ENCODE data around the gene RNF183.

The RNF183 gene, protein sequence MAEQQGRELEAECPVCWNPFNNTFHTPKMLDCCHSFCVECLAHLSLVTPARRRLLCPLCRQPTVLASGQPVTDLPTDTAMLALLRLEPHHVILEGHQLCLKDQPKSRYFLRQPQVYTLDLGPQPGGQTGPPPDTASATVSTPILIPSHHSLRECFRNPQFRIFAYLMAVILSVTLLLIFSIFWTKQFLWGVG

DNA sequence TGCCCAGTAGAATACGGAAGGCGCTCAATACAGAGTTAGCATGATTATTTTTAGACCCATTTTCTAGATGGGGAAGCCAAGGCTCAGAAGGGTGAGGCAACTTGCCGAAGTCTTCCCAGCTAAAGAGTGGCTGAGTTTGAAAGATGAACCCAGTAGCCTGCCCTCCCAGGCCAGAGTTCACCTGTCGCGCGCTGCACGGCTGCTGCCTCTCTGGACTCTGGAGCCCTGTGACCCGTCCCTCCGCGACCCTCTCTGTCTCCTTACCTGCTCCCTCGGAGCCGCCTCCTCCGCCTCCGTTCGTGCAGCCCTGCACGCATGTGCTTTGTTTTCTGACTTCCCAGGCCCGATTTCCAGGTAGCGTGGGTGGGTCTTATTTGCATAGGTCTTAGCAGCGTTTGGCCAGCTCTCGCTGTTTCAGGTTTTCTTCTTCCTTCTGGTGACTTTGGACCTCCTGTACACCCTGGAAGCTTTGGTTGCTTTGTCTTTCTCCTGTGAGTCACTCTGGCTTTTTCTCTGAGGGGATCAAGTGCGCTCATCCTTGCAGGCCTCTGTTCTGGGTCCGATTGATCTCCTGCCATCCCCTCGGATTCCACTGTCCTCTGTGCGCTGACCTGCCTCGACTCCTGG is at the start of gene RNF183:
RNF183 (minus strand) TSS at position 585 of the 627 bp plus-strand sequence. CDS start 5,192 bp downstream, outside the sequence.
- no peak for DNase-seq

DNA sequence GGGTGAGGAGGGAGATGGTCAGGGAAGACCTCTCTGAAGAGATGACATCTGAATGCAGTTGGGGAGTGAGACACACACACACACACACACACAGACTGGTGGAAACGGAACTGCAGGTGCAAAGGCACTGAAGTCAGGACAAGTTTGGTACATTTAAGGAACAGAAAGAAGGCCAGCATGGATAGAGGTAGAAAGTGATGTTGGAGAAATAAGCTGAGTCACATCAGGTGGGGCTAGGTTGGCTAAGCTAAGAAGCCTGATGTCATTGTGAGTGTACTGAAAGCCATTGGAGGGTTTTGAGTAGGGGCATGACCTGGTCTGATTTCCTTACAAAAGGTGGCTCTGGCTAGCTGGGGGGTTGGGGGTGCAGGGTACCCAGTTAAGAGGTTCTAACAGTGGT is 49.2 kb upstream of the RNF183 start:
- DNase-seq: no peak

DNA sequence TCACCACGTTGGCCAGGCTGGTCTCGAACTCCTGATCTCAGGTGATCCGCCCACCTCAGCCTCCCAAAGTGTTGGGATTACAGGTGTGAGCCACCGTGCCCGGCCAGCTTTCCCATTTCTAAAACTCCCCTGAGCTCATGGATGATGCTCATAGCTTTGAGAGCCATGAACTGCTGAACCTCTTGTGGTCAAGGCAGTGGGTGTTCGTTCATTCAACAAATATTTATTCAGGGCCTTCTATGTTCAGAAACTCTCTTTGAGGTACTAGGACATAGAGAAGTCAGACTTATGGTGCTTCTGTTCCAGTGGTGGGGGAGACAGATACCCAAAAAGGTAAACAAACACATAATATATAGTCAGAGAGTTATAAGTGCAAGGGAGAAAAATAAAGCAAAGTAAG is 48.8 kb upstream of the RNF183 start:
- no peak for DNase-seq

DNA sequence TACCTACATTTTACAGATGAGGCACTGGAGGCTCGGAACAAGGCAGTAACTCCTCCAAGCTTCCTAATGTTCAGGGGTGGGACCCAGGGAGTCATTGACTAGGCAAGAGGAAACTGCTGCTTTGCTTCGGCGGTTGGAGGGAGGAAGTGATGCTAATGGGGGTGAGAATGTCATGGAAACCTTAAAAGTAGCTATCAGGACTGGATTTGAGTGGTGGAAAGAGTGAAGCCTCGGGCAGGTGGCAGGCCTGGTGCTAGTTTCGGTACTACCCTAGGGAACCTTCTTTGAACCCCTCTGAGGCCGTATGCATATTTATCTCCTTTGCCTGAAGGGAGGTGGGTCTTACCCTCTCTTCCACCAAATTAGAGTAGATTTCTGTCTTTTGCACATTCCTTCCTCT is 47.8 kb upstream of the RNF183 start:
- no peak for DNase-seq

DNA sequence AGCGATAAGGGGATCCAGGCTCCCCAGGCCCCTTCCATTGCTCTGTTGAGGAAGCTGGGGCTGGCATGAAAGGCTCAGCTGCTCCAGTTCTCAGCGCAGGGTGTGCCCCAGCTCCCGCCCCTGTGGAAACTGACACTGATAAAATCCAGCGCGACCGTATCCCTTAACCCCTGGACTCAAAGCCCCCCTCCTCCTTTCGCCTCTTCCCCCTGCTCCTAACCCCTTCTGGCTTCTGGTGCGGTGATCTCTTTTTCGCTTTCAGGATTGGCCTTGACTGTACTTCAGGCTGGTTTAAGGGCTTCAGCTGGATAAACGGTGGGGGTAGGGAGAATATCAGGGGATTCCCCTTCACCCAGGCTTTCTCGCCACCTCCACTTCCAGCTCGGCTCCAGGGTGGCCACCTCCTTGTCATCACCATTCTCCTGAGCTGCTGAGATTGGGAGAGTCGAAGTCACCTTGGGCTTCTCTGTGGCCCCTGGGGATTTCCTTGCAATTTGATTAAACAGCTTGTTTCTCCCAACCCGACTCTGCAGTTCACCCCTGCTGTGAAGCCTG is 47.0 kb upstream of the RNF183 start:
- no peak for DNase-seq

DNA sequence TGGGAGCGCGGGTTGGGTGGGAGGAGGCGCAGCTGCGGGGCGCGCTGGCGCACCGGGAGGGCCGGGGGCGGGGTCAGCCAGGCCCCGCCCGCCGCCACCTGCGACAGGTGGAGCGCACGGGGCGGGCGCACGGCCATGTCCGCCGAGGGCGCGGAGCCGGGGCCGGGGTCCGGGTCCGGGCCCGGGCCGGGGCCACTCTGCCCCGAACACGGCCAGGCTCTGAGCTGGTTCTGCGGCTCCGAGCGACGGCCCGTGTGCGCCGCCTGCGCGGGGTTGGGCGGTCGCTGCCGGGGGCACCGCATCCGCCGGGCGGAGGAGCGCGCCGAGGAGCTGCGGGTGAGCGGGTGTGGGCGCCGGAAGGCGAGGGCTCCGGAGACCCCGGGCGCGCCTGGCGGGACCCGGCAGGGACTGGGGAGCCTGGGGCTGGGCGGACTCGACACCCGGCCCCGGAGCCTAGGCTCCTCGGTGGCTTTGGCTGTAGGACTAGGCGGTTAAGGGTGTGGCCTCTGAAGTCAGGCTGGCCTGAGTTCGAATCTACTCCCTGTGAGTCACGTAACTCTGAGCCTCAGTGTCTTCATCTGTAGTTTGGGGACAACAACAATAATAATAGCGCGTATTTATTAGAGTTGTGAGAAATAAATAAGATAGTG is 46.4 kb upstream of the RNF183 start, which contains the start of gene BSPRY:
BSPRY (plus strand) TSS at position 97 of the 650 bp plus-strand sequence; CDS start at position 136, 39 bp downstream.
- no peak for DNase-seq

DNA sequence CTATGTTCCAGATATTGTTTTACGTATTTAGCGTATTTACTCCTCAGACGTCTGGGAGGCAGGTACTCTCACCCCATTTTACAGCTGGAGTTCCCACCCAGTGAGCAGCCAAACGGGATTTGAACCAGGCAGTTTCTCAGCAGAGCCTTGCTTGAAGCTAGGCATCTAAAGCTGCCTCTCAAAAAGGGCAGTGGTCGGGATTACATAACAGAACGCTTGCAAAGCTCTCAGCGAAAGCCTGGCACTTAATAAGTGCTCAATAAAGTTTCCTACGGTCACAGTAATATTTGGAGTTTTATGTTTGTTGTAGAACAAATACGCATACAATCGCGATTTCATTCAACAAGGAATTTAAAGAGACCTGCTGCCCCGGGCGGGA is 45.9 kb upstream of the RNF183 start:
- DNase-seq: no peak

DNA sequence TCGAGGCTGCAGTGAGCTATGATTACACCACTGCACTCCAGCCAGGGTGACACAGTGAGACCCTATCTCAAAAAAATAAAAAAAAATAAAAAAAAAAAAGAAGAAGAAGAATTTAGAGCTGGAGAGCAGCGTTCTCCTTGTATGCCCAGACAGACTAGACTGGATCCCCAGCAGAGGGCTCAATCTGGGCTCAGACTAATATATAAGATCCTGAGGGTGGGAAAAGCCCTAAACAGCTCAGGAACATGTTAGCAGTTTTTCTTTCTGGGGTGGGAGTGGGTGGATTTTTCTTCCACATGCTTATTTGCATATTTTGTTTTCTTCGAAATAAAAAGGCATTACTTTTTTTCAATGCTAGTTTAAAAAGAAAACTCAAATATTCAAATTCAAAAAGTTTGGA is 45.3 kb upstream of the RNF183 start:
- no peak for DNase-seq

DNA sequence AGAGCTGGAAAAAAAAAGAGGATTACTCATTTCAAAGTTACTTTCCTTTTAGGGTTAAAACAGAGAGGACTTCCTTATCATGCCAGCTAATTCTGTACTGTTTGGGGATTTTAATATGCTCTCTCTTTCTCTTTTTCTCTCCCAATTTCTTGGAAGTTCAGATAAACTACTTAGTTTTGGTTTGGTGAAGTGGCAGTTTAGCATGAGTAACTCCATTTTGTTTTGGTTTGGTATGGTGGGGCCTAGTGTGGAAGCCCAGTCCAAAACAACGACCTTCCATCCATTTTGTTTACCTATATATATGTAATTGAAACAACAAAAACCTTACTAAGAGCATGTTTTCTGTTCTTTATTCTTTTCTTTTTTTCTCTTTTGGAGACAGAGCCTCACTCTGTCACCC is 42.5 kb upstream of the RNF183 start:
- DNase-seq: no peak

DNA sequence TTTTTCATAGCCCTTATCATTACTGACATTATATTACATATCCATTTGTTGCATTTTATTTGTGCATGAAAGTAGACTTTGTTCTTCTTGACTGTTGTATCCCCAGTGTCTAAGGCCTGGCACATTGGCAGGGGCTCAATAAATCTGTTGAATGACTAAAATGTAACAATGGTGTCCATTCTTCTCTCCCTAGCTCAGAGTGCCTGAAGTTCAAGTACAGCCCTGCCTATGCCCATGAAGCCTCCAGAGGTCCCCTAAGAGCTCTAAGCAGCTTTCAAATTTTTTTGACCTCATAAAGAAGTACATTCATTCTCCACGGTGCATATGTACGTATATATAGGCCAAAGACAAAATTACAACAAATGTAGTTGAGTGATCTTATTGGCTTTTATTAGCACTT is 42.0 kb upstream of the RNF183 start:
- DNase-seq: no peak

DNA sequence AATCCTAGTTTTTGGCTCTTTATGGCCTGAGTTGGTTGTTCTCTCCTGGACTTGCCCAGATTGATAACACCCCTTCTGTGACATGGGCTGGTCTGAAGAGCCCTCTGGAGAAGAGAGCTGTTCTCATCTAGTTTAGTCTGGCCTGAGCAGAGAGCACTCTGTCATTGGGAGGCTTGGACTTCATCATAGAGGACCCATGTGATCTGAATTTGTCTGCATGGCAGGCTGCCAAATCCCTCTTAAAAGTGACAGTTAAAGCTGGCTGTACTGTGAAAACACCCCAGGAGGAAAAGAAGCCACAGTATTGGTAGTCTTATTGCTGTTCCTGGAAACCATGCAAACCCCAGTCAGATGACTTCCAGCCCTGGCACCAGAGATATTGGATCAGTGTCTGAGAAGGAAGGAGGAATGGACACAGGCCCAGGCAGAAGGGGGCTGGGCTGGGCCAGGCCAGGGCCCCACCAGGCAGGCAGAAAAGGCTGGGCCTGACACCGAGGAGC is 40.6 kb upstream of the RNF183 start:
- peak; percentile 77 for DNase-seq

DNA sequence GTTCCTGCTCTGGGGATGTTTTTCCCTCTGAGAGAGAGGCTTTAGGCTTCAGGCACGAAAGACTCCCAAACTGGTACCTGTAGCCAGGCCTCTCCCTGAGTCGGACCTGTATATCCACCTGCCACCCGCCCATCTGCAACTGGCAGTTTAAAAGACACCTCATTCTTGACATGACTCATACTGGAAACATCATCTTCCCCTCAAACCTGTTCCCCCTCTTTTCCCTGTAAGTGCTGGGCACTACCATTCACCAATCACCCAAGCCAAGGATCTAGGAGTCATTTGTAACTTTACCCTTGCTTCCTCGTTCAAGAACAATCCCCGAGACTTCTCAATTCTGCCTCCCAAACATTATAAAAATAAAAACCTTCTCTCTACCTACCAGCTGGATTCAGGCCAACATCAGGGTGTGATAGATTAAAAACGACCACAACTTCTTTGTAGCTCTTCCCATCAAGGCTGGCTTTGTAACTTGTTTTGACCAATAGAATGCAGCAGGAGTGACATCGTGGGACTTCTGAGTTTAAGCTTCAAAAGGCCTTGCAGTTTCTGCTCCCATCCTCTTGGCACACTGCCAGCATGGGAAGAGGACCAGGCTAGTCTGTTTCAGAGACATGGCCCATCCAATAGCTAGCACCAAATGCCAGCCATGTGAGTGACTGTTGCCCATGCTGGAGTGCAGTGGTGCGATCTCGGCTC is 38.7 kb upstream of the RNF183 start:
- DNase-seq: no peak

DNA sequence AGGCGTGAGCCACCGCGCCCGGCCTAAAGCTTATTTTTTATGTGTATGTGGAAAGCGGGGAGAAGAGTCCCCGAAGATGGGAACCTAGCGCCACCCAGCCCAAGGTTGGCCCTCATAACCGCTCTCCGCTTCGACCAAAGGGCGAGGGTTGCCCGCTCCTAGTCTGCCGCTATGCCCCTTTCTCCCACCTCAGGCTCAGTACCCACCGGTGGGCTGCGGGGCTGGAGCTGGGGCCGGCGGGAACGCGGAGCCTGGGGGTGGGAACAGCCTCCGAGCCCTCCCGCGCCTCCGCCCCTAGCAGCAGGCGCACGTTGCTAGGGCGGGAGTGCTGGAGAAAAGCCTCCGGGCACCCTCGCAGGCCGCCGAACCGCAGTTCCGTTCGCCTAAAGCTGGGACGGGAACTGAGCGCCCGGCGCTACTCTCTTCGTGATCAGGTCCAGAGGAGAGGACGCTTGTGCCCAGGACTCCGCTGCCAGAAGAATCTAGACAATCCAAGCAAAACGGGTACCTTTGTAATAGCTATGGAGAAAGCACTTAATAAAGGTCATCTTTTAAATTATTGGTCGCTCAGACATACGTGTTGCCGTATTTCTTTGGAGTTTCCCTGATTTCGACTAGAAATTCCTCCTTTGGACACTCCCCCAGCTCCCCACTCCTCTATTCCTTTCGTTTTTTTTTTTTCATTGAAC is 37.0 kb upstream of the RNF183 start, which contains the start of gene WDR31:
WDR31 (minus strand) TSS at position 265 of the 689 bp plus-strand sequence. CDS start 8,253 bp downstream, outside the sequence.
- peak; percentile 92 for DNase-seq

DNA sequence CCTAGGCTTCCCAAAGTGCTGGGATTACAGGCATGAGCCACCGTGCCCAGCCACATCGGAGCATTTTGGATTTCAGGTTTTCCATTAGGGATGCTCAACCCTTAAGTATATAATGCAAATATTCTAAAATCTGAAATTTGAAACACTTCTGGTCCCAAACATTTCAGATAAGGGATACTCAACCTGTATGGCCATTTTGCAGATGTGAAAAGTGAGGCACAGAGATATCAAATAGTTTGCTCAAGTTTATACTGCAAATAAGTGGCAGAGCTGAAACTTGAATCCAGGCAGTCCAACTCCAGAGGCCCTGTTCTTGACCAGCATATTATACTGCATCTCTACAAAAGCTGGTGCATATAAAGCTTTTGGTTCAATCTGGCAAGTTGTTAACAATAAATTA is 34.5 kb upstream of the RNF183 start:
- no peak for DNase-seq

DNA sequence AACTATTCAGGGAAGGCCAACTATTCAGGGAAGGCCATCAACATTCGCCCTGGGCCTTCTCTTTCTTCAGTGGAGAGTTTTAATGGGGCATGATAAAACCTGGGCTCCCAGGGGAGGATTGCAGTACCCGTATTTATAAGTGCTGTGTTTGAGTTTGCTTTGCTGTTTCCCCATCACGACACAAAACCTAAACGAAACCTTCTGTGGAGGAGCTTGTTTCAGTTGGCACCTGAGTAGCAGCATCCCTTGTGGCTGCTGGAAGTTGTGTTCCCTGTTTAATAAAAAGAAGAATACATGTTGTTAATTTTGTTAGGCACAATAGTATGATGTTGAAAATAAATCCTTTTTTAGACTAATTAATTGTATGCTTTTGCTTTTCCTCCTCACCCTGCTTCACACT is 28.6 kb upstream of the RNF183 start:
- DNase-seq: no peak

DNA sequence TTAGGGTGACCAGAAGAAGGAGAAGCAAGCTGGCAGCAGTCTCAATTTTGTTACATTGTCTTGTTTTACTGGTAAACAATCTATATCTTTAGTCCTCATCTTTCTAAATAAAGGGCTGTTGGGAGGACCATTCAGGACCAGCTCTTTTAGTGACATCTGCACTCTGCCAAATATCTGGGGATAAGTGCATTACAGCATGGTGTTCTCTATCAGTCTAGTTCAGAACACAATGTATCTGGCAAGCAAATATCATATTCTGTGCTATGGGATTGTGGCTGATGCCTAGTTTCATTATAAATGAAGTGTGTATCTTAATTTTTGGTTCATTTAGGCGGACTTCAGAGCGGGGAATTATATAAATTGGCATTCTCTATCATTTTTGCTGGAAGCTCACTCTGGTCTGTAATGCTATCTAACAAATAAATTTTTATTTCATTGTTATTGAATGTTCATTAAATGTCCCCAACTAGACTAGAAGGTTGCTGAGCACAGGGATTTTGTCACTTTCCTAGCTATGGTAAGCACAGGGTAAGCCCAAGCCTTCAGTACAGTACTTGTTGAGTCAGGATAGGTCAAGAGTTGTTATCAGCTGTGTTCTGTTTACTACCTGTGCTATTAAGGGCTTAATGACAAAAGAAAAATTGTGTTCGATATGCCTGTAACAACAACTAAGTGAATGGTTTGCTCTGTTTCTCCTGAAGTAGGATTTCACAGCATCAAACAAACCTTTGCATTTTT is 25.0 kb upstream of the RNF183 start:
- DNase-seq: no peak

DNA sequence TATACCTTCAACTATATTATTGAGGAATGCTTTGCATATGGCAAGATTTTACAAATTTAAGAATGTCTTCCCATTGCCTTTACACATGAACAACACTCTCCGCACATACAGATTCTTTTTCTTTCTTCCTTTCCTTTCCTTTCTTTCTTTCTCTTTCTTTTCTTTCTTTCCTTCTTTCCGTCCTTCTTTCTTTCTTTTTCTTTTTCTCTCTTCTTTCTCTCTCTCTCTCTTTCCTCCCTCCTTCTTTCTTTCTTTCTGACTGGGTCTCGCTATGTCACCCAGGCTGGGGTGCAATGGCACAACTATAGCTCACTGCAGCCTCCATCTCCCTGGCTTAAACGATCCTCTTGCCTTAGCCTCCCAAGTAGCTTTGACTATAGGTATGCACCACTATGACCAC is 23.1 kb upstream of the RNF183 start:
- no peak for DNase-seq

DNA sequence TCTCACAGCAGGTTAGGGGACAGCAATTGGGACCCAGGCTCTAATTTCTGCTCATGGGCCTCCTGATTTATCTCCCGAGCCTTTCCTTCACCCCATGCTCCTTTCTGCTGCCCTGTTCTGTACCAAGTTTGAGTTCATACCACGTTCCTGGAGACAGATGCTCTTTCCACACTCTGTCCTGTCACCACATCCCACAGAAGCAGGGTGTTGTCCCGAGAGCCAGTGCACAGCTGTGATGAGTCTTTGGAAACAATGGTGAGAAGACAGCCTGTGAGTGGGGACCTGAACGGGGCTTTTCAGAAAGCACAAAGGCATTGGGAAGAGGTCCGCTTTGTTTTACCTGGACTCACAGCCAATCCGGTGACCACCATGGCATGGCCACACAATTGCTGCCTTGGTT is 19.5 kb upstream of the RNF183 start:
- DNase-seq: no peak

DNA sequence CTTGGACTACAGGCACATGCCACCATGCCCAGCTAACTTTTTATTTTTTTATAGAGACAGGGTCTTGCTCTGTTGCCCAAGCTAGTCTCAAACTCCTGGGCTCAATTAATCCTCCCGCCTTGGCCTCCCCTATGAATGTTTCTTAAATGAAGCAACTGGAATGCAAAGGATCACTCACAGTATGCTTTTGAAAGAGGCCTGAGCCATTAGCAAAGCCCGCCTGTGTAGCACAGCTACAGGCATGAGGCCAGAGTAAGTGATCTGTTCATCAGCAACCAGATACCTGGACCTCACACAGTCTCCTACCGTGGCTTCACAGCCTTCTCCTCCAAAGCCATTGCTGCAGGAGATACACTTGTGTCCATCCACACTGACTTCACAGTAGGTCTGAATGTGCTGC is 16.9 kb upstream of the RNF183 start:
- no peak for DNase-seq

DNA sequence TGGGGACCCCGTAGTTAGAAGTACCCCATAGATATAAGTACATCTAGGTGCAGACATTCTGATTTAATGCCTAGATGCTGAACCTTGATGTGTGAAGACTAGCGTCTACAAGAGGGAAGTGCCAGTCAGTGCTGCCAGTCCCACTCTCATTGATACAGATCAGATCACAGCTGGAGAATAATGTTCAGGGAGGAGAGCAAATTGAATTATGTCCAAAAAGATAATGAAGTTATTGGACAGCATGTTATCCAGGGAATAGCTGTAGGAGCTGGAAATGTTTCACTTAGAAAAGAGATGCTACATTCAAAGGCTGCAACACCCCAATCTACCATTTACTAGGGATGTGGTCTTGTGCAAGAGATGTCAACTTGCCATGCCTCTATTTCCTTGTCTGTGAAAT is 15.9 kb upstream of the RNF183 start:
- DNase-seq: no peak

DNA sequence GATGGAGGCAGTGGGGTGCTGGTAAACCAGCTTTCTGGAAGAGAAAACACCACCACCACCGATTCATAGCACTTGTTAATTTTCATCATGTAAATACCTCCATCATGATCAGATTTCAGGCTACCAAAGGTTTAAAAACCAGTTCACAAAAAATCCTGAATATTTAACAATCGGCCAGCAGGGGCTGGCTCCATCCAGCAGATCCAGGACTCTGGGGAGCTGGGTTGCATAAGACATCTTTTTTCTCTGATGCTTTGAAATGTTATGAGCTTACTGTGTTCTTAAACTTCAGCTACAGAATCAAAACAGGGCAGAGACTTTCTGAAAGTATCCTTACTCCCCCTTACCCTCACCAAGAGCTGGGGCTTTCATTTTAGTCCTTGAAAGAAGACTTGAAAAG is 14.6 kb upstream of the RNF183 start:
- no peak for DNase-seq

DNA sequence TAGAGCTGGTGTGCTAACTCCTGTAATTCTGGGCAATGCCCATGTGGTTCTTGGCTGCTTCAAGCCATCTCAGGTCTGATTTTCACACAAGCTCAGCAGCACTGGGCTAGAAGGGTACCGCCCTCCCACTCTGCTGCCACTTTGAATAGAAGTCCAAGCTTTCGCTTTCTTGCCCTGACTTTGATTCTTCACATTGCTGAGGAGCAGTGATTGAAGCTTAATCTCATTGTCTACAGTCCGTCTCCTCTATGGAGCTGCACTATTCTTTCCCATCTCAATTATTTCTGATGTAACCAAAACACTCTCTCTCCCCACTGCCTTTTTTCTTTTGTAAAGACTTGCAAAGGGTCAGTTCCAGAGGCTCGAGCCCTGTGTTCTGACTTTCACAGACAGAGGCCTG is 12.9 kb upstream of the RNF183 start:
- no peak for DNase-seq
